HG03045 (cell line): ENCODE data around the gene KLRG1.

ENCODE experiments used
- ATAC-seq: cut with Tn5 transposase; IDR thresholded peaks from one replicate; pipeline ENCODE4 v1.9.1; 2021; ENCODE audit warnings: mild to moderate bottlenecking, moderate library complexity; ENCODE audit not compliant: unreplicated experiment

The KLRG1 gene

DNA sequence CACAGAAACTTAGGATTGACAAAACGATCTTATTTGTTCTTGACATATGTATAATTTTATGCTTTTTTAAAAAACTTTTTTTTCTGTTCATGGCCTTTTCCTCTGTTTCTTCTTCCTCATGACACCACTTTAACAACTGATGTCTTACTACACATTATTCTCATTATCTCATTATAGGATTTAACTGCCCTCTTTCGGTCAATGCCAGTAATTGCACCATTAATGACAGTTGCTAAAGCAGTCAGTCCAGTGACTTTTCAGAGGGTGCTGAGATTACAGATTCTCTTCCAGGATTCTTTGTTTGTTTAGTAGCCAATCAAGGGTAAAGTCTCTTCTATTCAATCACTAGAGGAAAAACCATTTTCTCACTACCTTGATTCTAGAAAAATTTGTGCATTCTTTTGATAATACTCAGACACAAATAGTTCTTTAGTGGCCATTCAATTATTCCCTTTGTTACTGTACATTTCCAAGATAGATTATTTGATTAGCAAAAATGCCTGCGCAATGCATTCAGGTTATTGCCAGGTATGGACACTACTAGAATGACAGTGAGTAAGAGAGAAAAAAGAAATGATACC lies 50.1 kb downstream of the KLRG1 start:
- ATAC-seq, result no peak

DNA sequence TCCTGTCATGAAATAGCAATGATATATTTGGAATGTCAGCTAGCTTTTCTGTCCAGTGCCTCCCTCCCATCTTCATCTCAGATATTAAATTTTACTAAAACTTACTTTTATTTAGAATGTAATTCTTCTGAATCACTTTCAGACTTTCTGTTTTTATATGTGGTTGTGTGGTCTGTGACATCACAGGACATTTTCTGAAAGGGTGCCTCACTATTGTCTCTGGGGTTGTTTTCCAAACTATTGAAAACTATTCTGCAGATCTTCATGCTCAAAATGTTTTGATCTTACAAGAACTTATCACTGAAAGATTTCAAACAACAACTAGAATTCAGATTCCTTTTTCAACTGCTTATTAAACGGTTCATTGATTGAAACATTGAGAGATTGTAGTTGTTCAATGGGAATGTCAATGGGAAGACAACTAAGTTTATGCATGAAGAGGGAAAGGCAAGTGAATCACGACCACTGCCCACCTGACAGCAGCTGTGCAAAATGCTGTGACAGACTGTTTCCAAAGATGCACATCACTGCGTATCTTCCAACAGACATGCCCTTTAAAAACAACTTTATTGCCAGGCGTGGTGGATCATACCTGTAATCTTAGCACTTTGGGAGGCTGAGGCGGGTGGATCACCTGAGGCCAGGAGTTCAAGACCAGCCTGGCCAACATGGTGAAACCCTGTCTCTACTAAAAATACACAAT lies 51.3 kb downstream of the KLRG1 start:
- ATAC-seq, result no peak

DNA sequence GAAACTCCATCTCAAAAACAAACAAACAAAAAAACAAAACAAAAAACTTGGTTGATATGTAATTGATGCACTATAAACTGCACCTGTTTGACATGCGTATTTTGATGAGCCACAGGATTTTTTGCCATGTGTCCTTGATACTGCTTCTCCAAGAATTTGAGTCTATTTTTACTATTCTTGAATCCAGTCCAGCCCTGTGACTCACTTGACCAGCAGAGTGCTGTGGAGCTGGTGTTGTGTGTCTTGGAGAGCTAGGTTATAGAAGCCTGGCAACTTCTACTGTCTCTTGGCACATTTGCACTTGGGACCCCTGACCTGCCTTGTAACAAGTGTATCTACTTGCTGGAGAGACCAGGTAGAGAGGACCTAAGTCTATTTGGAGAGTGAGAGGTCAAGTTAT lies 52.0 kb downstream of the KLRG1 start:
- ATAC-seq, result no peak

DNA sequence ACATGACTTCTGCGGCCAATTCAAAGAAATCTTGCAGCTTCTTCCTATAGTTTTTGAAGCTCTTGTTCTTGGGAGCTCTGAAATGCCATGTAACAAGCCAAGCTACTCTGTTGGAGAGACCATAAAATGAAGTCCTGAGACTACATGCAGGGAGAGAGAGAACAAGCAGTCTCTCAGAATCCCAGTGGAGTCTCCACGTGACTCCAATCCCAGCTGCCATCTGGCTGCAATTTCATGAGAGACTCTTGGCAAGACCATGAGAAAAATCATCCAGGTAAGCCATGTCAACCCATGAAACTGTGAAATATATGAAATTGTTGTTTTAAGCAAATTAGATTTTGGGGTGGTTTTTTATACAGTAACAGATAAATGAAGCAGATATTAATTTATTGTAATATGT lies 54.4 kb downstream of the KLRG1 start:
- ATAC-seq, result no peak

DNA sequence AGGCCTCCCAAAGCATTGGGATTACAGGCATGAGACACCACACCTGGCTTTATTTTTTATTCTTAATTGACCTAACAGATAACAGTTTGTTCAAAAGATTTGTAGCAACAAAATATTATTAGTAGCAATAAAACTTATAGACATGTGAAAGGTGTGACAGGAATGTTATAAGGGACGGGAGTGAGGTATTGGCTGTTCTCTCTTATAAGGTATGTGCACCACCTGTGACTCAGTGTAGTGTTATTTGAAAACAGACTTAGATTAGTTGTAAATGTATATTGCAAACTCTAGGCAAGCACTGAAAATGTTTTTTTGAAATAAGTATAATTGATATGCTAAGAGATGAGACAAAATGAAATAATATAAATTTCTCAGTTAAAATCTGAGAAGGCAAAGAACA lies 57.8 kb downstream of the KLRG1 start:
- no peak for ATAC-seq

DNA sequence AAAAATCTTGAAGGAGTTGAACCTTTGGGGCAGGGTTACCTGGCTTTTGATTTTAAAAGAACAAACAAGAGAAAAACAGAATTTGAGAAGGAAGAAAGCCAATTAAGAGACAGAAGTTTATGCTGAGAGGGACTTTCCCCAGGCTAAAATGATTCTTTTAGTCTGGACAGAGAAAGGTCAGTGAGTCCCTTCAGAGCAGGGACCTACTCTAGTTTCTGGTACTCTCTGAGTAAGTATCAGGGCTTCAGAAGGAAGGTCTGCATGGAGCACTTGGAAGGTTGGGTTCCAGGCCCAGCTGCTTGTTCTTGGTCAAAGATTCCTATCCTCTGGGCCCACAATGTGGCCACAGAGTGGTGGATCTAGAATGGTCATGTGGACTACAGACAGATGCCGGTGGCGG lies 59.6 kb downstream of the KLRG1 start:
- ATAC-seq, result no peak

DNA sequence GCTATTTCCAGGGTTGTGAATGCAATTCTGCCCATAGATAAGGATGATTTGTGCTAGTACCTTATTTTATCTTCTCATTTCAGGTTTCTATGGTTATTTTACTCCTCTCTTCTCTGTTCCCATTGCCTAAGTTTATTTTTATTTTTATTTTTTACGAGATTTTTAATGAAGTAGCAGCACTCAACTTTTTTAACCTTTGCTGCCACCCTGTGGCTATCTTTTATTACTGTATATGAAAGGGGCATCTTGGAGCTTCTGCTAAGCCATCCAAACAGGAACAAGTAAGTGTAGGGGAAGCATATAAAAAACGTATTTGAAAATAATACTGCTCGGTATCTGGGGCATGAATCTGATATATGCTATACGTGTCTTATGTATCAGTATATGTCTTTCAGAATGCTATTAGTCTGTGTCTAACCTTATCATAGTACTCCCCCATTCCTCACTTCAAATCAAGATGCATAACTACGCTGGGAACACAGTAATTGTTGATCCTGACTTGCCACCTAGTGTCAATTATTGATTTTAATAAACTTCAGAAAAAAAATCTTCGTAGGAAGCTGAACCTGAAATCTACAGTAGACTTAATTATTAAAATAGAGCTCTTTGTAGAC lies 60.3 kb downstream of the KLRG1 start:
- no peak for ATAC-seq

DNA sequence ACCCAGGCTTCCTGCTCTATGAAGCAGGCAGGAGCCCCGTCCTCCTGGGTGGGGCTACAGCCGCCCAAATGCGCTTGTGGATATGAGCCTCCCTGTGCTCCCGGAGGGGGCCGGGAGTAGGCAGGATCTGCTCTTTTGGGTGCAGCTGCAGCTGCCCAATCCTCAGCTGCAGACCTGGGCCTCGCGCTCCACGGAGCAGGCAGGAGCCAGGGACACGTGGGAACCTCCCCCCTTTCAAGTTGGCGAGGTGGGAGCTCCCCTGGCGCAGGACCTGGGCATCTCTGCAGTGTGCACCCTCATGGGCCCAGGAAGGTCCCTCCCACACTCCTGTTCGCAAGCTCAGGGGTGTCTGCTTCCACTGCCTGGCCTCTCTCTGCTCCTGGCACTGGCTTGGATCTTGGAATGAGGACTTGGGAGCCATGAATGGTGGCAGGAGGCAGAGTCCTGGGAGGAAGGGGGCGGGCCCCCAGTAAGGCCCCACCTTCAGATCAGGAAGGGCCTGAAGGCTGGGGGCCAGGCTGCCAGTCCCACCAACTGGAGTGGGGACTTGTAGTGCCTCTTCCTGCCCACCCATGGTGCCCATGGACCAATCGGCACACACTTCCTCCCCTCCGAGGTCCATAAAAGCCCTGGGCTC lies 61.3 kb downstream of the KLRG1 start:
- no peak for ATAC-seq

DNA sequence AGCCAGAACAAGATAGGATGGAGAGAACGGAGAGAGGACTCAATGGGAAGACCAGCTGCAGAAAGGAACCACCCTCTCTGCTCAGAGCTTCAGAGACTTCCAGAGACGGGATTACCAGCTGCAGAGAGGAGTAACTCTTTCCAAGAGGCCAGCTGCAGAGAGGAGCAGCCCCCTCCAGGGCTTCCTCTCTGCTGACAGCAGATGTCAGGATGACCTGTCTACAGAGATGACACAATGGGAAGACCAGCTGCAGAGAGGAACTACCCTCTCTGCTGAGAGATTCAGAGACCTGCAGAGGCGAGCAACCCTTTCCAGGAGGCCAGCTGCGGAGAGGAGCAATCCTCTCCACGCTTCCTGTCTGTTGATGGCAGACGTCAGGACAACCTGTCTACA lies 61.8 kb downstream of the KLRG1 start:
- ATAC-seq, result no peak

DNA sequence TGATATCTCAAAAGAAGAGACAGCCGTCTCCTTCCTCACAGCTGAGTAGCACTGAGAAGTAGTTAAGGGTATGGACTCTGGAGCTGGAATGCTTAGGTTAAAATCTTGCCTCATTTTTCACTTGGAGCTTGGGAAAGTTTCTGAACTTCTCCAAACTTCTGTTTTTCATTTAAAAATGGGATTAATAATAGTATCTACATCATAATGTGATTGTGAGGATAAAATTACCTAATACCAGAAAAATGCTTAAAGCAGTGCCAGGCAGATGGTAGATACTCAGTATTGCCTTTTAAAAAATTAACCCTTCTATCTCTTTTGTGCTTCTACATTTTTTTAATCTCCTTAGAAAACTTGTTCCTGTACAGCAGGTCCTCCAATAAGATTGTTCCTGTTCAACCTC lies 63.3 kb downstream of the KLRG1 start:
- ATAC-seq, result no peak
